GM18507 (cell line): ENCODE data around the gene RNF11.
A peak's percentile ranks its signal among the peaks of the same experiment; 100 is the strongest.
"Not testable (repeated sequence)": the region's sequence is repeated elsewhere in the genome, so short reads cannot be mapped to it uniquely, and the experiment has no call there.

Experiments used
- DNase-seq: peaks from one replicate; pipeline ENCODE4 v3.0.0; 2011; ENCODE audit warnings: low read depth; ENCODE audit not compliant: insufficient read length; ENCODE audit errors: extremely low spot score
- FAIRE-seq: peaks from 2 replicates; lab custom pipeline; 2011; peaks lifted over from hg19 to GRCh38; lab: Jason Lieb, UNC

The RNF11 gene

GRCh38 chr1:51224255-51224654 is 11.8 kb upstream of the RNF11 start:
- FAIRE-seq (no peak), DNase-seq (no peak)

GRCh38 chr1:51227231-51227960 is 8.7 kb upstream of the RNF11 start:
- not testable (repeated sequence) for DNase-seq, FAIRE-seq

- DNase-seq, FAIRE-seq: not testable (repeated sequence)
Measured at GRCh38 chr1:51228471-51228870, 7.6 kb upstream of the RNF11 start.

- no peak for FAIRE-seq
- no peak for DNase-seq
Measured at GRCh38 chr1:51230501-51231078, 5.5 kb upstream of the RNF11 start.

GRCh38 chr1:51231120-51231519 is 5.0 kb upstream of the RNF11 start:
- FAIRE-seq (no peak), DNase-seq (no peak)

- no peak for DNase-seq
- no peak for FAIRE-seq
Measured at GRCh38 chr1:51231896-51232295, 4.2 kb upstream of the RNF11 start.

GRCh38 chr1:51234236-51234635 is 1.8 kb upstream of the RNF11 start:
- DNase-seq, FAIRE-seq: not testable (repeated sequence)

GRCh38 chr1:51234721-51235425 is 1.2 kb upstream of the RNF11 start:
- DNase-seq (peak; percentile 49), FAIRE-seq (peak; percentile 95)

- DNase-seq: peak; percentile 3
Measured at GRCh38 chr1:51236531-51237350, 668 bp downstream of the RNF11 start.

GRCh38 chr1:51237351-51238033 is 1.4 kb downstream of the RNF11 start:
- no peak for DNase-seq
- no peak for FAIRE-seq

More at GRCh38 chr1:51236531-51237350, 668 bp downstream of the RNF11 start:
- no peak for FAIRE-seq

- DNase-seq: no peak
Measured at GRCh38 chr1:51238034-51238403, 1.9 kb downstream of the RNF11 start.

GRCh38 chr1:51240084-51240483 is 4.0 kb downstream of the RNF11 start:
- no peak for FAIRE-seq

More at GRCh38 chr1:51238034-51238403, 1.9 kb downstream of the RNF11 start:
- no peak for FAIRE-seq

GRCh38 chr1:51241119-51241518 is 5.0 kb downstream of the RNF11 start:
- no peak for DNase-seq
- no peak for FAIRE-seq

More at GRCh38 chr1:51240084-51240483, 4.0 kb downstream of the RNF11 start:
- DNase-seq: no peak

- FAIRE-seq (no peak), DNase-seq (no peak)
Measured at GRCh38 chr1:51242546-51242945, 6.5 kb downstream of the RNF11 start.

GRCh38 chr1:51247022-51247421 is 10.9 kb downstream of the RNF11 start:
- peak; percentile 78 for FAIRE-seq

GRCh38 chr1:51247499-51247898 is 11.4 kb downstream of the RNF11 start:
- no peak for FAIRE-seq
- no peak for DNase-seq

More at GRCh38 chr1:51247022-51247421, 10.9 kb downstream of the RNF11 start:
- peak; percentile 23 for DNase-seq

- DNase-seq: no peak
Measured at GRCh38 chr1:51249445-51249844, 13.4 kb downstream of the RNF11 start.

GRCh38 chr1:51250729-51251128 is 14.7 kb downstream of the RNF11 start:
- not testable (repeated sequence) for FAIRE-seq, DNase-seq

More at GRCh38 chr1:51249445-51249844, 13.4 kb downstream of the RNF11 start:
- FAIRE-seq: no peak

GRCh38 chr1:51251165-51251564 is 15.1 kb downstream of the RNF11 start:
- not testable (repeated sequence) for FAIRE-seq, DNase-seq
